ENCODE measurements around the gene ZNF385C. TPM values are rescaled to one million over a fixed set of nuclear protein-coding genes. Genes with fewer than 3 reads are reported as not detected.
A peak's percentile ranks its signal among the peaks of the same experiment; 100 is the strongest.
"Not testable (repeated sequence)": the region's sequence is repeated elsewhere in the genome, so short reads cannot be mapped to it uniquely, and the experiment has no call there.

ZNF385C gene
- polyA plus RNA-seq, 1 donor (not counting 4 experiments of a cell fraction or from before 2014, with no cell fraction given) = 0.09 TPM

GRCh38 chr17:42025191-42025579 lies 73.1 kb downstream of the ZNF385C start:
- Histone ChIP-seq H3K9me3 (ENCODE audit: control insufficient read depth, low read depth, low read length) (no peaks in the 10 kb centered on the region), H3K9ac (ENCODE audit: control insufficient read depth, extremely low read depth, insufficient read depth, low read length) (no peak overlapping the region), H3K36me3 (ENCODE audit: control insufficient read depth in 2 of 2, extremely low read depth in 1 of 2, insufficient read depth in 2 of 2, low read length in 2 of 2) (peaks cover 16 to 29% of the 10 kb centered on the region in 2 experiments), H3K4me3 (ENCODE audit: control insufficient read depth in 2 of 3, extremely low read depth in 1 of 3, insufficient read depth in 2 of 3, low read depth in 1 of 3, low read length in 3 of 3) (no peak overlapping the region), H3K4me1 (ENCODE audit: control insufficient read depth, extremely low read depth, insufficient read depth, low read length) (peaks cover 15% of the 10 kb centered on the region), H4K20me1 (ENCODE audit: control insufficient read depth, extremely low read depth, insufficient read depth, low read length) (no peaks in the 10 kb centered on the region), H3K27me3 (ENCODE audit: control insufficient read depth, extremely low read depth, insufficient read depth, low read length) (no peaks in the 10 kb centered on the region), H3K9me1 (ENCODE audit: control insufficient read depth, extremely low read depth, insufficient read depth, low read length) (no peaks in the 10 kb centered on the region), H2AFZ (ENCODE audit: control insufficient read depth, low read length) (no peak overlapping the region), H3K79me2 (ENCODE audit: control insufficient read depth, insufficient read depth, low read length) (peaks cover 19% of the 10 kb centered on the region), H3K27ac (ENCODE audit: control insufficient read depth, insufficient read depth, low read length) (no peak overlapping the region), H3K4me2 (ENCODE audit: control insufficient read depth, extremely low read depth, insufficient read depth, low read depth, low read length) (no peak overlapping the region)
- dilution Hi-C loops (cut with MboI; ENCODE audit: extremely low pct_ligation_motif_present, low sequenced_read_pairs) = no loop called here
- DNase-seq (ENCODE audit: low read depth, low spot score) (no peak), FAIRE-seq (no peak)
- no peak for TF ChIP-seq CTCF (optimal IDR thresholded peaks at IDR 0.05 in 1 of 3, IDR thresholded peaks at IDR 0.05 in 1 of 3, conservative IDR thresholded peaks at IDR 0.05 in 1 of 3; ENCODE audit: extremely low read depth in 1 of 3, insufficient read depth in 2 of 3, low read length in 3 of 3)
- TF ChIP-seq EZH2 (IDR thresholded peaks at IDR 0.05; ENCODE audit: low read length) = no peak

GRCh38 chr17:42023524-42024349 lies 74.5 kb downstream of the ZNF385C start:
- H4K20me1 ChIP-seq (ENCODE audit: control insufficient read depth, extremely low read depth, insufficient read depth, low read length) = no peaks in the 10 kb centered on the region
- no peak for FAIRE-seq
- H3K36me3 ChIP-seq (ENCODE audit: control insufficient read depth in 2 of 2, extremely low read depth in 1 of 2, insufficient read depth in 2 of 2, low read length in 2 of 2) = peaks cover 16 to 29% of the 10 kb centered on the region in 2 experiments
- H3K9ac ChIP-seq (ENCODE audit: control insufficient read depth, extremely low read depth, insufficient read depth, low read length) = no peak overlapping the region
- no peak for DNase-seq (ENCODE audit: low read depth, low spot score)
- H3K4me3 ChIP-seq (ENCODE audit: control insufficient read depth in 2 of 3, extremely low read depth in 1 of 3, insufficient read depth in 2 of 3, low read depth in 1 of 3, low read length in 3 of 3) = no peak overlapping the region
- TF ChIP-seq EZH2 (IDR thresholded peaks at IDR 0.05; ENCODE audit: low read length) = no peak
- TF ChIP-seq CTCF (optimal IDR thresholded peaks at IDR 0.05 in 1 of 3, IDR thresholded peaks at IDR 0.05 in 1 of 3, conservative IDR thresholded peaks at IDR 0.05 in 1 of 3; ENCODE audit: extremely low read depth in 1 of 3, insufficient read depth in 2 of 3, low read length in 3 of 3) = no peak
- H3K79me2 ChIP-seq (ENCODE audit: control insufficient read depth, insufficient read depth, low read length) = peaks cover 21% of the 10 kb centered on the region
- H3K27me3 ChIP-seq (ENCODE audit: control insufficient read depth, extremely low read depth, insufficient read depth, low read length) = no peaks in the 10 kb centered on the region
- no peak overlapping the region for H3K4me2 ChIP-seq (ENCODE audit: control insufficient read depth, extremely low read depth, insufficient read depth, low read depth, low read length)
- H2AFZ ChIP-seq (ENCODE audit: control insufficient read depth, low read length) = no peak overlapping the region
- dilution Hi-C loops (cut with MboI; ENCODE audit: extremely low pct_ligation_motif_present, low sequenced_read_pairs) = no loop called here
- no peaks in the 10 kb centered on the region for H3K9me1 ChIP-seq (ENCODE audit: control insufficient read depth, extremely low read depth, insufficient read depth, low read length)
- peaks cover 20% of the 10 kb centered on the region for H3K4me1 ChIP-seq (ENCODE audit: control insufficient read depth, extremely low read depth, insufficient read depth, low read length)
- no peaks in the 10 kb centered on the region for H3K9me3 ChIP-seq (ENCODE audit: control insufficient read depth, low read depth, low read length)
- H3K27ac ChIP-seq (ENCODE audit: control insufficient read depth, insufficient read depth, low read length) = no peak overlapping the region

- Histone ChIP-seq H3K9ac (ENCODE audit: control insufficient read depth, extremely low read depth, insufficient read depth, low read length) (peak overlapping the region; percentile 88), H3K4me3 (ENCODE audit: control insufficient read depth in 2 of 3, extremely low read depth in 1 of 3, insufficient read depth in 2 of 3, low read depth in 1 of 3, low read length in 3 of 3) (peak overlapping the region; percentile 85 to 96 (median 95)), H3K36me3 (ENCODE audit: control insufficient read depth in 2 of 2, extremely low read depth in 1 of 2, insufficient read depth in 2 of 2, low read length in 2 of 2) (peaks cover 16 to 29% of the 10 kb centered on the region in 2 experiments), H3K4me1 (ENCODE audit: control insufficient read depth, extremely low read depth, insufficient read depth, low read length) (peaks cover 26% of the 10 kb centered on the region), H3K4me2 (ENCODE audit: control insufficient read depth, extremely low read depth, insufficient read depth, low read depth, low read length) (peak overlapping the region; percentile 89), H3K79me2 (ENCODE audit: control insufficient read depth, insufficient read depth, low read length) (peaks cover 34% of the 10 kb centered on the region)
- FAIRE-seq; H4K20me1 ChIP-seq (ENCODE audit: control insufficient read depth, extremely low read depth, insufficient read depth, low read length); H3K9me1 ChIP-seq (ENCODE audit: control insufficient read depth, extremely low read depth, insufficient read depth, low read length); dilution Hi-C loops (cut with MboI; ENCODE audit: extremely low pct_ligation_motif_present, low sequenced_read_pairs); DNase-seq (ENCODE audit: low read depth, low spot score); H3K27ac ChIP-seq (ENCODE audit: control insufficient read depth, insufficient read depth, low read length); H3K9me3 ChIP-seq (ENCODE audit: control insufficient read depth, low read depth, low read length); H2AFZ ChIP-seq (ENCODE audit: control insufficient read depth, low read length); H3K27me3 ChIP-seq (ENCODE audit: control insufficient read depth, extremely low read depth, insufficient read depth, low read length): not testable (repeated sequence)
Observed at GRCh38 chr17:42020845-42021244, 77.4 kb downstream of the ZNF385C start.
